NCI-H1417 treated with DMSO at 0.1 percent for 48 hours (cell line): ENCODE results near the gene ZNF311.
"Not testable (repeated sequence)": the region's sequence is repeated elsewhere in the genome, so short reads cannot be mapped to it uniquely, and the experiment has no call there.

Experiments used
- DNase-seq: peaks from one replicate; lab custom pipeline; 2025; lab: John Stamatoyannopoulos, UW

ZNF311 gene

DNA sequence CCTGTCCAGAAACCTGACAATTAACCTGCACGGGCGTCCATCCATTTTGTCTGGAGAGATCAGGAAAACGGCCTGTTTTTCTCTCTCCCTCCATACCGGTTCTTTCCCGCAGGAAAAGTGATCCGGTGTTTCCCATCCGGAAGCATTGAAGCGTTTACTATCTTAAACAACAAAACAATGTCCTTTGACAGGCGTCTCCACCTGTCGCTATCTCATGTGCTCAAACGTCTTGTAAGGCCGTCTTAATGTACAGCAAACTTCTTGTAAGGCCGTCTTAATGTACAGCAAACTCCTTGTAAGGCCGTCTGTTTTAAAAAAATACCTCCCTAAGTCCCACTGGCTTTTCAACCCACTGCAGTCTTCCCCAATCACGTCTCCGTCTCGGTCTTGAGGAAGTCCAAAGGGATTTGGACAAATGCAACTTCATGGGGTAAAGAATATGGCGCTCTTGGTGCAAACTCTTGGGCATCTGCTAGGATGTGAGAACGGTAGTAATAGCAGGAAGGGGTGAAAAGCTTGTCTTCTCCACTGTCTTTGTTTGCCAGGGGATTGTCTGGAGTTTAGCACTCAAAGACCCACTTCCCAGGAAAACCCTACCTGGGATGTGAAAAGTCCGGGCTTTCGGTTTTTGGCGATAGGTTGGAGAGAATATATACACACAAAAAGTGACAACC lies 51.4 kb downstream of the ZNF311 start:
- DNase-seq: no peak

DNA sequence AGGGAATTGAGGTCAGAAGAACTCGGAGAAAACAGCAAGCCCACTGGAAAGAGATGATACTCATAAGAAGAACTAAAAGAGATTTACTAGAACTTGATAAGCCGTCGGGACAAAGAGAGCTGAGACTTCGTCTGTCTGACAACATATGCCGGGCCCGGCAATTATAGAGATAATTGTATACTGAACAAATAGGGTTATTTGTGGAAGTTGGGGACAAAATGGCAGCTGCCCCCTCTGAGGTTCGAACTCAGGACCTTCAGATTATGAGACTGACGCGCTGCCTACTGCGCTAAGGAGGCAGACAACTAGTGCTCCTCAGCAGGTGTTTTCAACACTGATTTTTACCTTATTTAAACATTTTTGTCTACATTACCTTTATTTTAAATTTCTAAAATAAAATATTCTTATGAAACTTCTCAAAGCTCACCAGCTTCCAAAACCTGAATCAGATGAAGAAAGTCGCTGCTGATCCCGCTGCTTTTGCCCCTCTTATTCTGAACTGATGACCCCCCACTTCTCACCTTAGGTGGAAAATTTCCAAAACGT lies 52.0 kb downstream of the ZNF311 start:
- DNase-seq: no peak

DNA sequence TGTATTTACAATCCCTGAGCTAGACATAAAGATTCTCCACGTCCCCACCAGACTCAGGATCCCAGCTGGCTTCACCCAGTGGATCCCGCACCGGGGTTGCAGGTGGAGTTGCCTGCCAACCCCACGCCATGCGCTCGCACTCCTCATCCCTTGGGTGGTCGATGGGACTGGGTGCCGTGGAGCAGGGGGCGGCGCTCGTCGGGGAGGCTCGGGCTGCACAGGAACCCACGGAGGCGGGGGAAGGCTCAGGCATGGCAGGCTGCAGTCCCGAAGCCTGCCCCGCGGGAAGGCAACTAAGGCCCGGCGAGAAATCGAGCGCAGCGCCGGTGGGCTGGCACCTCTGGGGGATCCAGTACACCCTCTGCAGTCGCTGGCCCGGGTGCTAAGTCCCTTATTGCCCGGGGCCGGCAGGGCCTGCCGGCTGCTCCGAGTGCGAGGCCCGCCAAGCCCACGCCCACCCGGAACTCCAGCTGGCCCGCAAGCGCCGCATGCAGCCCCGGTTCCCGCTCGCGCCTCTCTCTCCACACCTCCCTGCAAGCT lies 55.4 kb downstream of the ZNF311 start:
- not testable (repeated sequence) for DNase-seq

DNA sequence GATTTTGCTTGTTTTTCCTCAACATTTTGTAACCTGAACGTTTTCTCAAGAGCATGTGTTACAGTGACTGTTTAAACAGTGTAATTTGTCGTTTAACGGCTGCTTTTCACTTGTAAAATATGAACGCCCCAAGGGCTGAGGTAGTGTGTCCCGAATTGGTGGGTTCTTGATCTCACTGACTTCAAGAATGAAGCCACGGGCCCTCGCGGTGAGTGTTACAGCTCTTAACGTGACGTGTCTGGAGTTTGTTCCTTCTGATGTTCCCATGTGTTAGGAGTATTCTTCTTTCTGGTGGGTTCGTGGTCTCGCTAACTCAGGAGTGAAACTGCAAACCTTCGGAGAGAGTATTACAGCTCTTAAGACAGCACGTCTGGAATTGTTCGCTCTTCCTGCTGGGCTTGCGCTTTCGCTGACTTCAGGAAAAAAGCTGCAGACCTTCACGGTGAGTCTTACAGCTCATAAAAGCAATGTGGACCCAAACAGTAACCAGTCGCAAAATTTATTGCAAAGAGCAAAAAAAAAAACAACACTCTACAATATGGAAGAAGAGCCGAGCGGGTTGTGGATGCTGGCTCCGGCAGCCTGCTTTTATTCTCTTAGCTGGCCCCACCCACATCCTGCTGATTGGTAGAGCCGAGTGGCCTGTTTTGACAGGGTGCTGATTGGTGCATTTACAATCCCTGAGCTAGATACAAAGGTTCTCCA lies 56.2 kb downstream of the ZNF311 start:
- no peak for DNase-seq

DNA sequence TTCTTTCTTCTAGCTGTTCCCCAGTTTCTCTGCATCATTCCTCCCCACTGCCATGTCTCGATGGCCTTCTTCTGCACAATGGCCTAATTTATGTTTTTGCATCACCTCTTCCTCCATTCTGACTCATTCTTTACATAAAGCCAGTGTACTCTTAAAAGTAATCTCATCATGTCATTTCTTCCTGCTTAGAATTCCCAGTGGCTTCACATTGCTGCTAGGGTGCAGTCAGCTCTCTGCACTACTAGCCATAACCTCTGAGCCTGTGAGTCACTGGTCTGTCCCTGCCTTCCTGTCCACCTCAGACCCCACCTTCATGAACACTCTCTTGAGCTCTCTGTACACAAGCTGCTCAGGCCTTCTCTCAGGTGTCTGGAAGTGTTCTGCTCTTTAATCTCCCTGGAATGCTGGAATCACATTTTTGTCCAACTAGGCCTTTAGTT lies 57.3 kb downstream of the ZNF311 start:
- DNase-seq: no peak

GRCh38 chr6:28947067-28947765 lies 57.9 kb downstream of the ZNF311 start:
- no peak for DNase-seq

DNA sequence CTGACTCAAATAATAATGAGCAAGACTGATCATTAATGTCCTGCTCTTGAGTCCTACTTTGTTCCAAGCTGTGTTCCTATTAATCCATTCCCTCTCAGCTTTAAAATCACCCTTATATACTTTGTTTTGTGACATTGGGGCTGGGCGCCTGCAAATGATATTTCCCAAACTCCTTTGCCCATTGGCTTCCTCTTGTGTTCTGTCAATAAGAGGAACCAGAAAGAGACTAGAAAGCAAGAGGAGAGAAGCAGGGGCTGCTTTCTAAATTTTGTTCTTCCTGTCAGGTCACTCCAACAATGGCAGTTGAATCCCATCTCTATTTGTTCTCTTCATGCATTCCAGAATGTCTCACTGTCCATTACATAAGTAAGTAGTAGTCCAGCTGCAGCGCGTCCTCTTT lies 59.8 kb downstream of the ZNF311 start:
- no peak for DNase-seq
